ENCODE results near the gene PPEF1.

GRCh38 chrX:18676050-18676449 lies 31.4 kb upstream of the PPEF1 start:
- TF ChIP-seq, protein P1, sequence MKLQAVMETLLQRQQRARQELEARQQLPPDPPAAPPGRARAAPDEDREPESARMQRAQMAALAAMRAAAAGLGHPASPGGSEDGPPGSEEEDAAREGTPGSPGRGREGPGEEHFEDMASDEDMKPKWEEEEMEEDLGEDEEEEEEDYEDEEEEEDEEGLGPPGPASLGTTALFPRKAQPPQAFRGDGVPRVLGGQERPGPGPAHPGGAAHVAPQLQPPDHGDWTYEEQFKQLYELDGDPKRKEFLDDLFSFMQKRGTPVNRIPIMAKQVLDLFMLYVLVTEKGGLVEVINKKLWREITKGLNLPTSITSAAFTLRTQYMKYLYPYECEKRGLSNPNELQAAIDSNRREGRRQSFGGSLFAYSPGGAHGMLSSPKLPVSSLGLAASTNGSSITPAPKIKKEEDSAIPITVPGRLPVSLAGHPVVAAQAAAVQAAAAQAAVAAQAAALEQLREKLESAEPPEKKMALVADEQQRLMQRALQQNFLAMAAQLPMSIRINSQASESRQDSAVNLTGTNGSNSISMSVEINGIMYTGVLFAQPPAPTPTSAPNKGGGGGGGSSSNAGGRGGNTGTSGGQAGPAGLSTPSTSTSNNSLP (IDR thresholded peaks at IDR 0.05; ENCODE audit: borderline replicate concordance, low read depth, low read length), result no peak
- TF ChIP-seq, protein P2, sequence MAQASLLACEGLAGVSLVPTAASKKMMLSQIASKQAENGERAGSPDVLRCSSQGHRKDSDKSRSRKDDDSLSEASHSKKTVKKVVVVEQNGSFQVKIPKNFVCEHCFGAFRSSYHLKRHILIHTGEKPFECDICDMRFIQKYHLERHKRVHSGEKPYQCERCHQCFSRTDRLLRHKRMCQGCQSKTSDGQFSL (CRISPR knock-in tag; IDR thresholded peaks at IDR 0.05), result no peak
- TF ChIP-seq, protein P2 (tag; IDR thresholded peaks at IDR 0.05), result no peak
- TF ChIP-seq MIER1 (IDR thresholded peaks at IDR 0.05; ENCODE audit: low read depth) (no peak), ATF2 (CRISPR knock-in tag; IDR thresholded peaks at IDR 0.05) (no peak), ZNF354B (CRISPR knock-in tag; IDR thresholded peaks at IDR 0.05) (no peak), POLR2AphosphoS2 (IDR thresholded peaks at IDR 0.05; ENCODE audit: low read length) (no peak), NBN (IDR thresholded peaks at IDR 0.05; ENCODE audit: low read depth) (no peak), HMBOX1 (IDR thresholded peaks at IDR 0.05) (no peak), BRD4 (IDR thresholded peaks at IDR 0.05) (no peak)
- TF ChIP-seq, protein P3, sequence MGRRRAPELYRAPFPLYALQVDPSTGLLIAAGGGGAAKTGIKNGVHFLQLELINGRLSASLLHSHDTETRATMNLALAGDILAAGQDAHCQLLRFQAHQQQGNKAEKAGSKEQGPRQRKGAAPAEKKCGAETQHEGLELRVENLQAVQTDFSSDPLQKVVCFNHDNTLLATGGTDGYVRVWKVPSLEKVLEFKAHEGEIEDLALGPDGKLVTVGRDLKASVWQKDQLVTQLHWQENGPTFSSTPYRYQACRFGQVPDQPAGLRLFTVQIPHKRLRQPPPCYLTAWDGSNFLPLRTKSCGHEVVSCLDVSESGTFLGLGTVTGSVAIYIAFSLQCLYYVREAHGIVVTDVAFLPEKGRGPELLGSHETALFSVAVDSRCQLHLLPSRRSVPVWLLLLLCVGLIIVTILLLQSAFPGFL (CRISPR knock-in tag; IDR thresholded peaks at IDR 0.05), result no peak
- TF ChIP-seq, protein P4, sequence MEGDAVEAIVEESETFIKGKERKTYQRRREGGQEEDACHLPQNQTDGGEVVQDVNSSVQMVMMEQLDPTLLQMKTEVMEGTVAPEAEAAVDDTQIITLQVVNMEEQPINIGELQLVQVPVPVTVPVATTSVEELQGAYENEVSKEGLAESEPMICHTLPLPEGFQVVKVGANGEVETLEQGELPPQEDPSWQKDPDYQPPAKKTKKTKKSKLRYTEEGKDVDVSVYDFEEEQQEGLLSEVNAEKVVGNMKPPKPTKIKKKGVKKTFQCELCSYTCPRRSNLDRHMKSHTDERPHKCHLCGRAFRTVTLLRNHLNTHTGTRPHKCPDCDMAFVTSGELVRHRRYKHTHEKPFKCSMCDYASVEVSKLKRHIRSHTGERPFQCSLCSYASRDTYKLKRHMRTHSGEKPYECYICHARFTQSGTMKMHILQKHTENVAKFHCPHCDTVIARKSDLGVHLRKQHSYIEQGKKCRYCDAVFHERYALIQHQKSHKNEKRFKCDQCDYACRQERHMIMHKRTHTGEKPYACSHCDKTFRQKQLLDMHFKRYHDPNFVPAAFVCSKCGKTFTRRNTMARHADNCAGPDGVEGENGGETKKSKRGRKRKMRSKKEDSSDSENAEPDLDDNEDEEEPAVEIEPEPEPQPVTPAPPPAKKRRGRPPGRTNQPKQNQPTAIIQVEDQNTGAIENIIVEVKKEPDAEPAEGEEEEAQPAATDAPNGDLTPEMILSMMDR (IDR thresholded peaks at IDR 0.05 in 2 of 3, conservative IDR thresholded peaks at IDR 0.05 in 1 of 3; ENCODE audit: insufficient read depth in 2 of 3, low read depth in 1 of 3, low read length in 3 of 3), result no peak
- TF ChIP-seq, protein P5, sequence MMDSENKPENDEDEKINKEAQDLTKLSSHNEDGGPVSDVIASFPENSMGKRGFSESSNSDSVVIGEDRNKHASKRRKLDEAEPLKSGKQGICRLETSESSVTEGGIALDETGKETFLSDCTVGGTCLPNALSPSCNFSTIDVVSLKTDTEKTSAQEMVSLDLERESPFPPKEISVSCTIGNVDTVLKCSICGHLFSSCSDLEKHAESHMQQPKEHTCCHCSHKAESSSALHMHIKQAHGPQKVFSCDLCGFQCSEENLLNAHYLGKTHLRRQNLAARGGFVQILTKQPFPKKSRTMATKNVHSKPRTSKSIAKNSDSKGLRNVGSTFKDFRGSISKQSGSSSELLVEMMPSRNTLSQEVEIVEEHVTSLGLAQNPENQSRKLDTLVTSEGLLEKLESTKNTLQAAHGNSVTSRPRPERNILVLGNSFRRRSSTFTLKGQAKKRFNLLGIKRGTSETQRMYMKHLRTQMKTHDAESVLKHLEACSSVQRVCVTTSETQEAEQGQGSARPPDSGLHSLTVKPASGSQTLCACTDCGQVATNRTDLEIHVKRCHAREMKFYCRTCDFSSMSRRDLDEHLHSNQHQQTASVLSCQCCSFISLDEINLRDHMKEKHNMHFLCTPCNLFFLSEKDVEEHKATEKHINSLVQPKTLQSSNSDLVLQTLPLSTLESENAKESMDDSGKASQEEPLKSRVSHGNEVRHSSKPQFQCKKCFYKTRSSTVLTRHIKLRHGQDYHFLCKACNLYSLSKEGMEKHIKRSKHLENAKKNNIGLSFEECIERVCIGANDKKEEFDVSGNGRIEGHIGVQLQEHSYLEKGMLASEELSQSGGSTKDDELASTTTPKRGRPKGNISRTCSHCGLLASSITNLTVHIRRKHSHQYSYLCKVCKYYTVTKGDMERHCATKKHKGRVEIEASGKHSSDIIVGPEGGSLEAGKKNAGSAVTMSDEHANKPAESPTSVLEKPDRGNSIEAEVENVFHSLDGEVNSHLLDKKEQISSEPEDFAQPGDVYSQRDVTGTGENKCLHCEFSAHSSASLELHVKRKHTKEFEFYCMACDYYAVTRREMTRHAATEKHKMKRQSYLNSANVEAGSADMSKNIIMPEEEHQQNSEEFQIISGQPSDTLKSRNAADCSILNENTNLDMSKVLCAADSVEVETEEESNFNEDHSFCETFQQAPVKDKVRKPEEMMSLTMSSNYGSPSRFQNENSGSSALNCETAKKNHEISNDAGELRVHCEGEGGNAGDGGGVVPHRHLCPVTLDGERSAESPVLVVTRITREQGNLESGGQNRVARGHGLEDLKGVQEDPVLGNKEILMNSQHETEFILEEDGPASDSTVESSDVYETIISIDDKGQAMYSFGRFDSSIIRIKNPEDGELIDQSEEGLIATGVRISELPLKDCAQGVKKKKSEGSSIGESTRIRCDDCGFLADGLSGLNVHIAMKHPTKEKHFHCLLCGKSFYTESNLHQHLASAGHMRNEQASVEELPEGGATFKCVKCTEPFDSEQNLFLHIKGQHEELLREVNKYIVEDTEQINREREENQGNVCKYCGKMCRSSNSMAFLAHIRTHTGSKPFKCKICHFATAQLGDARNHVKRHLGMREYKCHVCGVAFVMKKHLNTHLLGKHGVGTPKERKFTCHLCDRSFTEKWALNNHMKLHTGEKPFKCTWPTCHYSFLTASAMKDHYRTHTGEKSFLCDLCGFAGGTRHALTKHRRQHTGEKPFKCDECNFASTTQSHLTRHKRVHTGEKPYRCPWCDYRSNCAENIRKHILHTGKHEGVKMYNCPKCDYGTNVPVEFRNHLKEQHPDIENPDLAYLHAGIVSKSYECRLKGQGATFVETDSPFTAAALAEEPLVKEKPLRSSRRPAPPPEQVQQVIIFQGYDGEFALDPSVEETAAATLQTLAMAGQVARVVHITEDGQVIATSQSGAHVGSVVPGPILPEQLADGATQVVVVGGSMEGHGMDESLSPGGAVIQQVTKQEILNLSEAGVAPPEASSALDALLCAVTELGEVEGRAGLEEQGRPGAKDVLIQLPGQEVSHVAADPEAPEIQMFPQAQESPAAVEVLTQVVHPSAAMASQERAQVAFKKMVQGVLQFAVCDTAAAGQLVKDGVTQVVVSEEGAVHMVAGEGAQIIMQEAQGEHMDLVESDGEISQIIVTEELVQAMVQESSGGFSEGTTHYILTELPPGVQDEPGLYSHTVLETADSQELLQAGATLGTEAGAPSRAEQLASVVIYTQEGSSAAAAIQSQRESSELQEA (IDR thresholded peaks at IDR 0.05; ENCODE audit: low read depth), result no peak
